ENCODE results near the gene DNMBP. TPM values are rescaled to one million over a fixed set of nuclear protein-coding genes. Genes with fewer than 3 reads are reported as not detected.
A peak's percentile ranks its signal among the peaks of the same experiment; 100 is the strongest.

Gene DNMBP
- total and polyA plus RNA-seq, 2 of the 4 experiments (the other 2 are of a cell fraction): 10.9 to 13.6 TPM

DNA sequence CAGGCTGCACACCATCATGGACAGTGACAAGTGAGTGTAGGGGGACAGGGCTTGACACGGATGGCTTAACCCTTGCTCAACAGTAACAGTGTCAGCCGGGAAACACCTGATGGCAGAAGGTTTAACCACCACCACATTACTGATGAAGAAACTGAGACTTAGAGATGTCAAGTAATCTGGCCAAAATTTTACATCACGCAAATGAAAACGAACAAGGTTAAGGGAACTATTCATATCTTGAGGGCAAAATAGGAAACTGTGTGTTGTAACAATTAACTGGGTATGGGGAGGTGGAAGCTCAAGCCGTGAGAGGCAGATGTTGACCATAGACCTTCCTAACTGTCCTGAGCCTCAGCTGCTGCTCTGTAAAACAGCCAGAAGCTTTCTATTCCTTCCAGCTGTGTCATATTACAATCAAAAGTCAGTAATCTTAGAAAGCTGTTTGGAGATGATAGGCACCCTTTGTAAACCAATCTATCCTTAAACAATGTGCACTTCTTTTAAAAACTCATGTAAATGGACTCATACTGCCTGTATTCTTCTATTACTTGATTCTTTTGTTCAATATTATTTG, 158.9 kb downstream of the DNMBP start:
- peaks cover 4% of the 10 kb centered on the region; the same call in 1 of the 2 replicates for H3K9me1 ChIP-seq (ENCODE audit: insufficient read depth, low read length)
- in situ Hi-C loops (cut with MboI; ENCODE audit: low sequenced_read_pairs): no loop called here

More for the DNA sequence above, 158.9 kb downstream of the DNMBP start:
- Histone ChIP-seq H3K79me1 (ENCODE audit: low read depth in 1 of 2, low read length in 2 of 2) (no peaks in the 10 kb centered on the region), H4K91ac (ENCODE audit: insufficient read depth, low read depth, low read length) (no peak overlapping the region), H2BK20ac (ENCODE audit: low read depth, low read length) (no peak overlapping the region; the same call in 1 of the 2 replicates), H2AK9ac (replicated peaks; ENCODE audit: low read depth, low read length, poor library complexity) (peak overlapping the region; percentile 7), H2AFZ (replicated peaks; ENCODE audit: low read length, poor library complexity) (peak overlapping the region; percentile 37), H3K27ac (ENCODE audit: insufficient read depth, low read length) (no peak overlapping the region), H2BK15ac (ENCODE audit: low read depth, low read length) (no peak overlapping the region), H3K27me3 (ENCODE audit: control insufficient read depth, insufficient read depth, low read length) (no peaks in the 10 kb centered on the region), H3K18ac (ENCODE audit: low read depth, low read length) (no peak overlapping the region), H3K4ac (ENCODE audit: low read depth, low read length) (no peak overlapping the region), H4K8ac (ENCODE audit: low read depth in 2 of 2, low read length in 2 of 2) (no peak overlapping the region), H4K5ac (ENCODE audit: low read depth, low read length) (no peak overlapping the region), H3K23ac (ENCODE audit: low read depth, low read length) (no peak overlapping the region), H3K14ac (replicated peaks; ENCODE audit: low read depth, low read length) (no peak overlapping the region), H2BK120ac (ENCODE audit: low read depth, low read length) (no peak overlapping the region), H4K20me1 (ENCODE audit: insufficient read depth, low read length) (no peaks in the 10 kb centered on the region), H3K36me3 (ENCODE audit: control insufficient read depth, insufficient read depth, low read length) (no peaks in the 10 kb centered on the region), H3K9ac (ENCODE audit: low read depth, low read length) (no peak overlapping the region), H3K4me3 (ENCODE audit: insufficient read depth, low read depth, low read length) (no peak overlapping the region), H2BK5ac (ENCODE audit: low read depth, low read length, poor library complexity, severe bottlenecking) (no peak overlapping the region), H2AK5ac (ENCODE audit: low read depth, low read length) (peak overlapping the region; percentile 81; the same call in 1 of the 2 replicates), H3K9me3 (ENCODE audit: control insufficient read depth, insufficient read depth, low read length) (no peaks in the 10 kb centered on the region), H3K4me1 (ENCODE audit: control insufficient read depth, insufficient read depth, low read length) (no peaks in the 10 kb centered on the region; the same call in 1 of the 2 replicates), H3K4me2 (ENCODE audit: low read depth, low read length) (no peak overlapping the region; the same call in 1 of the 2 replicates), H3K56ac (ENCODE audit: extremely low read depth, insufficient read depth, low read length) (no peak overlapping the region)
- intact Hi-C loops (cut with micrococcal nuclease): no loop called here
- no TSS peak for BruUV-seq (replicated peaks)
- ChIA-PET POLR2A (ENCODE audit: unreplicated experiment) (no interaction called here), CTCF (interaction anchor here (1.1 kb wide), 1 partner anchor 195 kb away, joined by 4 read pairs; no protein-coding TSS in a partner anchor)
- ATAC-seq (ENCODE audit: low read depth) (peak; percentile 21), DNase-seq (no peak)
- WGBS, 2 experiments (ENCODE audit: extremely low coverage in 2 of 2, insufficient read length in 1 of 2): no CpG with 5 or more reads among the region's 5 CpGs
- TF ChIP-seq BHLHE40 (IDR thresholded peaks at IDR 0.05; ENCODE audit: low read depth, low read length) (no peak), RAD21 (IDR thresholded peaks at IDR 0.05; ENCODE audit: low read length) (no peak), POLR2A (IDR thresholded peaks at IDR 0.05; ENCODE audit: low read depth, low read length) (no peak), CHD1 (IDR thresholded peaks at IDR 0.05; ENCODE audit: low read depth, low read length) (no peak)
- TF ChIP-seq, protein P1, sequence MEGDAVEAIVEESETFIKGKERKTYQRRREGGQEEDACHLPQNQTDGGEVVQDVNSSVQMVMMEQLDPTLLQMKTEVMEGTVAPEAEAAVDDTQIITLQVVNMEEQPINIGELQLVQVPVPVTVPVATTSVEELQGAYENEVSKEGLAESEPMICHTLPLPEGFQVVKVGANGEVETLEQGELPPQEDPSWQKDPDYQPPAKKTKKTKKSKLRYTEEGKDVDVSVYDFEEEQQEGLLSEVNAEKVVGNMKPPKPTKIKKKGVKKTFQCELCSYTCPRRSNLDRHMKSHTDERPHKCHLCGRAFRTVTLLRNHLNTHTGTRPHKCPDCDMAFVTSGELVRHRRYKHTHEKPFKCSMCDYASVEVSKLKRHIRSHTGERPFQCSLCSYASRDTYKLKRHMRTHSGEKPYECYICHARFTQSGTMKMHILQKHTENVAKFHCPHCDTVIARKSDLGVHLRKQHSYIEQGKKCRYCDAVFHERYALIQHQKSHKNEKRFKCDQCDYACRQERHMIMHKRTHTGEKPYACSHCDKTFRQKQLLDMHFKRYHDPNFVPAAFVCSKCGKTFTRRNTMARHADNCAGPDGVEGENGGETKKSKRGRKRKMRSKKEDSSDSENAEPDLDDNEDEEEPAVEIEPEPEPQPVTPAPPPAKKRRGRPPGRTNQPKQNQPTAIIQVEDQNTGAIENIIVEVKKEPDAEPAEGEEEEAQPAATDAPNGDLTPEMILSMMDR (conservative IDR thresholded peaks at IDR 0.05; ENCODE audit: low read depth, low read length): no peak
- dilution Hi-C loops (cut with HindIII; ENCODE audit: low sequenced_read_pairs, unreplicated experiment): no loop called here
